IPS-NIHi11 (cell line): Measurements from ENCODE around the gene RGS12.

Experiments used
- DNase-seq: peaks from one replicate; pipeline ENCODE4 v3.0.0; 2012; ENCODE audit warnings: mixed read lengths, low spot score

Gene RGS12

DNA sequence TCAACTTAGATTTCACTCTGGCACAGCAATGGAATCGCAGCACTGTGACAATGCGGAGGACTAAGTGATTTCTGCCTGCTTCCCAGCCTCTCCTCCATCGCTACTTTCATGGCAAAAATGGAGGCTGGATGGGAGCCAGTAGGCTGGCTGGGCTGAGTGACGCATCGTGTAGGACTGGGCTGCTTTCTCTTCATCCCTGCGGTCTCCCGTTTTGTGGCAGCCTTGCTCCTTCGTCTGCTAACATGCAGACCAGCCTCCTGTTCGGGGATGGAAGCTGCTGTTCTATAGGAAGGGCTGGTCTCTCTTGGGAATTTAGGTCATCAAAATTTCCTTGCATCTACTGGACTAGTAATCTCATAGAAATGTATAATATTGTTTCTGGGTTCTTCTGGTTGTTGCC is 15.8 kb upstream of the RGS12 start:
- no peak for DNase-seq

DNA sequence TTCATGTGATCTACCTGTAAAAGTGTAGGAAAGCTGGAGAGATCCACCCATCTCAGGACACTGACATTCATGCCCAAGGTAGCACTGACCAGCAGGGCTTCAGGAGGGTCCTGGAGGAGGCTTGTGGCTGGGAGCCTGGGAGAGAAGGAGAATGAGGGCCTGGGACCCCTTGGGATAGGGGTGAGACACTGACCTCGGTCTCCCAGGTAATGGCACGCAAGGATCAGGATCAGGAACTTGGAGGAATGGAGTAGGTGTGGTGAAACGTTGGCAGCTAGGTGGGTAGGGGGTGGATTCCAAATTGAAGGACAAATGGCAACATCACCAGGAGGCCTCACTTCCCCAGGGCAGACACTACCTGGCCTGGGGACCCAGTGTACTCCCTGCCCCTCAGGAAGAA is 12.4 kb upstream of the RGS12 start:
- DNase-seq: no peak

DNA sequence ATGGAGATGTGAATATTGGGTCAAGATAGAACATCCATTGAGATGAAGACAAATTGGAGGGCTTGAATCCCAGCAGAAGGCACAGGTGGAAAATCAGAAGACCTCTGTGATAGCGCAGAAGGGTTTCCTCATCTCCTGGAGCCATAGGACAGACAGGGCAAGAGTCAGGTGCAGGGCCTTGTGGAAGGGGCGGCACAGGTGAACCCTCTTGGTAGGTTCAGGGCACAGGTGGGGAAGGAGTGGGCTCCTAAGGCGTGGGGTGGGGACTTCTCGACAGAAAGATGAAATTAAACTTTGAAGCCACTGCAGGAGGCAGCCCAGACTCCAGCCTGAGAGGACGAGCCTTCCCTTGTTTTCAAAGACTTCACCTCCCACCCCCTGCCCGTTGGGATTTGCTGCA is 9.3 kb upstream of the RGS12 start:
- DNase-seq: no peak

DNA sequence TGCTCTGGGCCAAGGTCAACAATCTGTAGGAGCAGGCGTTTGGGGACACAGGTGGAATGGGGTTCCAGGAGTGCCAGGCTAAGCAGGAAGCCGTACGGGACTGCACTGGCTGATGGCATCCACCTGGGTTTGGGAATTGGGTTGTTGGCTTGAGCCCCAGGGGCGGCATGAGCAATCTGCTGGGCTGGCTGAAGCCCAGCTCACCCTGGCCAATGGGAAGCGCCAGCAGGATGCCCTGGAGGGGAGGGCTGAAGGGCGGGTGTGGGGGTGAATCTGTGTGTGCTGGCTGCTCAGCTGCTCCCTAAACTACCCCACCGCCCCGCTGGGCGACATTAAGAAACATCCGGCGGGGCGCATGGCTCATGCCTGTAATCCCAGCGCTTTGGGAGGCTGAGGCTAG is 8.9 kb upstream of the RGS12 start:
- no peak for DNase-seq

DNA sequence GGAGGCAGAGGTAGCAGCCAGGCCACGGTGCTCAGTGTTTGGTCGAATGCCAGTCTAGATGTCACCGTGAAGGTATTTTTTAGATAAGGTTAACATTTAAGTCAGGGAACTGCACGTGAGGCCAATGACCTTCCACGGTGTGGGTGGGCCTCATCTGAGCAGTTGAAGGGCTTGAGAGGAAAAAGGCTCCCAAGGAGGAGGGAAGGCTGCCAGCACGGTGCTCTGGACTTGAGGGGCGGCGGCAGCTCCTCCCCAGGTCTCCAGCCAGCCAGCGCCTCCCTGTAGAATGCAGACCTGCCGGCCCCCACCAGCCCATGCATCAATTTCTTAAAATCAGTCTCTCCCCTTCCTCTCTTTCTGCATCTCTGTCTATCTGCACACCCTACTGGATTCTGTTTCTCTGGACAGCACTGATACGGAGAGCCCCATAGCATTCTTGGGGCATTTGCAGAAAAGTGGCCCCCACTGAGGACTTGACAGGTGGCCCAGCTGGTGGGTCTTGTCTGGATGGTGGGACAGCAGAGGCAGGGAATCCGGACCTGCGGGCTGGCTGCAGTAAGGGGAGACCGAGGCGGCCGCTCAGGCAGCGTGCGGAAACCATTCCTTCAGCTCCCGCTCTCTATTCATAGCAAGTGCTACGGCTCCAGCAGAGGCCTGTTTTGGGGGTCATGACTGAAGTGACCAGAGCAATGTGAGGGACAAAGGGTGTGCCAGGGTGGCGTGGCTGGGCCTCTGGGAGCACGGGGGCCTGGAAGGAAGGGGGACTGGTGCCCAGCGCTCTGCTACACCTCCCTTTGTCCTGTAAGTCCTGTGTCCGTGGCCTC is 7.9 kb upstream of the RGS12 start:
- DNase-seq: no peak

DNA sequence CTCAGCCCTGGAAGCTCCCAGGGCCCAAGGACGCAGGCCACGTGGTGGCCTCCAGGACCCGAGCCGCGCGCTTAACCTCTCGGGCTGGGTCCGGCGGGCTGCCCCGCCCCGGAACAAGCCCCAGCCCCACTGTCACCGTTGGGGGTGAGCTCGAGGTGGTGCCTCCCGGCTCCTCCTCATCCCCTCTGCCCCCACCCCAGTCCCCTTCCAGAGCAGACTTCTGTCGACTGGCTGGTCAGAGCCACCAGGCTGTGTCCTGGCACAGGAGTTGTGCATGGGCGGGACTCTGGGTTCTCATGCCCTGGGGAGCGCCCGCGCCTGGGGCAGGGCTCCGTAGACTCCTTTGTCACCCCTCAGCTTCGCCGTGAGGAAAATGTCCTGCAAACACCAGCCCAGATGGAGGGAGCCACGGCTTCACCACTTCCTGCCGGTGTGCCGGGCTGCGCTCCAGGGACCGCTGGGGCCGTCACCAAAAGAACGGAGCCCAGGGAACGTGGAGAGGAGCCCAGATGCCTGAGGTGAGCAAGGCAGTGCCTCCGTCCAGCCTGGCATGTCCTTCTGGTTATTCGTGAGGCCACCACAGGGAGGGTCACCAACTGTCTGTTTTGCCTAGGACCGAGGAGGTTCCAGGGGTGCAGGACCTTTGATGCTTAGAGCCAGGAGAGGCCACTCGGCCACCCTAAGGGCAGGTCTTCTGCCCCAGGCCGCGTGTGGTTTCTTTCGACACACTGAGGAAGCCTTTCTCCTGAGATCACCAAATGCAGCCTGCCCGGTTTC is 7.1 kb upstream of the RGS12 start:
- no peak for DNase-seq

DNA sequence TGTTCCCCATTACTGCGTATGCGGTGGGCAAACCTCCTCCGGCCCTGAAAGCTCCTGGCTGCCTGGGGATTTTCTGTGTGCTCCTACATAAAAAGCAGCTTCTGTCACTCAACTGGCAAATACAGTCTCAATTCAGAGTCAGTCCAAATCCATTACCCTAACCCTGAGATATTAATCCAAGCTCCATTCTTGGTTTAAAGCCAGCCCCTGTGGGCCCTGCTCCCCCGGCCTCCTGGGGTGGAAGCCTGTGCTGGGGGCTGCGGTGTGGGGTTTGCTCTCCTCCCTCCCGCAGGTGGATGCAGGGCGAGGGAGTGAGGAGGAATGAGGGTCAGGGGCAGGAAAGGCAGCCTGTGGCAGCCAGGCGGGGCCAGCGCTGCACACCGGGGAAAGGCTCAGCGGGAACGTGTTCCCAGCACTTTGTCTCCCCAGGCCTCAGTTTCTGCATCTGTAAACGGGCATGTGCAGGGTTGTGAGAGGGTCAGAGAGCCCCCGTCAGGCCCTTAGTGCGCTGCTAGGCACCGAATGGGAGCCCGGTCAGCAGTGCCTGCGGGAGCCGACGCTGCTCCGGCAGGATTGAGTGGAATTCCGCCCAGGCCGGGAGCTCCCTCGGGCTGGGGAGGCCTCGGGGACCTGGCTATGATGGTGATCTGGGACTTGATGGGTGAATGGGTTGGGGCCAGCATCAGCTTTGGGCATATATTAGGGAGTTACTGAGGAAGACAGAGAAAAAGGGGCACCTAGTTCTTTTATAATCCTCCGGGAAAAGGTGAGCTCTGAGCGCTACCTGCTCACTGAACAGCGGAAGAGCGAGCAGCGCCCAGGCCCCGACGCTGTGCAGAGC is 6.3 kb upstream of the RGS12 start:
- no peak for DNase-seq

DNA sequence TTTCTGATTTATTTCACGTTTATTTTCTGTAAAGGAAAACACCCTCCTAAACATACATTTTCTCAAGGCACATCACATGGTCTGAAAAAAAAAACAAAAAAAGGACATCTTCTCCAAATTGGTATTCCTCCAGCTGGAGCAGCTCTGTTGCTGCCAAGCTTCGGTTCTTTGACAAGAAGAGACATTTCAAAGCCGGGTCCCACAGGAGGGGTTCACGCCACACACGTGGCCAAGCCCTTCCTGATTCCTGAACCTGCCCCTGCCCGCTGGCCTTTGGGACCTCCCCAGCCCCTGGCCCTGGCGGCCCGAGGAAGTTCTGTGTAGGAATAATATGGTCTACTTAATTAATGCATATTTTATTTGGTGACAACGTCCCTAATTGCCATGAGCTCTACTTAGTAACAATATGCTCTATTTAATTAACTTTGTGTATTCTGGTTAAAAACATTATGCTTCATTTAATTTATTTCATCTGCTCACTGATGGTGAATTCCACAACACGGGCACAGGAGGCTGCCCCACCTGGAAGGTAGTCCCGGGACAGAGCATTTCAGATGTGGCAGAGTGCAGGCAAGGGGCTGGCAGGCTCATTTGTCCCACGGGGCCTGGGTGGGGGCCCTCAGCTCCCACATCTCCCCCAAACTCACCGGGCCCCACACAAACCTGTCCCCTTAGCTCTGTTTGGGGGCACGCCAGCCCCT is 5.4 kb upstream of the RGS12 start:
- DNase-seq: no peak

DNA sequence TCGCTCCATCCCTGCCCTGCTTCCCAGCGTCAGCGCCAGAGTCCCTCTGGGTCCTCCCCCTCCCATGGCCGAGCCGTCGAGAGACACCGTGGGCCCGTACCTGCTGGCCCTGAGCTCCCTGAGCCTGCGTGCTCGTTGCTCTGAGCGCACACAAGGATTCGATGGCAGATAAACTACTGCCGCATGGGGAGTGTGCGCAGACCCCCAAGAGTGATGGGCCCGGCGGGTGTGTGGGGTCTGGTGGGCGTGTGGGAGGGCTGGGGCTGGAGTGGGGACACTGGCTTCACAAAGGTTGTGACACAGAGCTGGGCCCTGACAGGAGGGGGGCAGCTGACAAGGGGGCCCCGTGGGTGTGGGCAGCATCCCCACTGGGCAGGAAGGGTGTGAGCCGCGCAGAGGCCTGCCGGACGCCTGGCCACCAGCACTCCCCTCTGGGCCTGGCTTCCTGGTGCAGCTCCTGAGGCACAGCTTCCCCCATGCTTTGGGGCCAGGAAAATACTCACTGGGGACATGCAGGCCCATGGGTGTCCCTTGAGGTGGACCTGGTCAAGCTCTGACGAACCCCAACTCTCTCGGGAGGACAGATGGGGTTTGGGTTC is 4.8 kb upstream of the RGS12 start:
- DNase-seq: no peak

DNA sequence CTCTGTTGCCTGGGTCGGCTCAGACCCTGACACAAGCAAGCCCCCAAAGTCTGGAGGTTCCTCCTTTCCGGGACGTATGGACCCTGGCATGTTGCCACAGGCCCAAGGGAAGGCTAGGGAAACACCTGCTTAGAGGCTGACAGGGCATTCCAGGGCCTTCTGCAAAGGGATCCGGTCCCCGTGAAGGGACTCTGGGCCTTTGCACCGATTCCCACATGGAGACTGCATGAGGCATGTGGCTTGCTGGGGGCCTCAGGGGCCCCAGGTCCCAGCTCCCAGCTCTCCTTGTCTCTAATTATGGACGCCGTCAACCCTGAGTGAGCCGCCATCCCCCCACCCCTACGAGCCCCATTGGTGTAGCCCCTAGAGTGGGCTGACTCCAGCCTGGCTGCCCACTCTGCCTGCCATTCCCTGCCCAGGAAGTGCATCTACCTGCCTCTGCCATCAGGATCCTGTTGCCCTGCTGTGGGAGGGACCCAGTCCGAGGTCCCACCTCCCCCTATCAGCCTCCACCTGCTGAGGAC is 4.2 kb upstream of the RGS12 start:
- DNase-seq: no peak

DNA sequence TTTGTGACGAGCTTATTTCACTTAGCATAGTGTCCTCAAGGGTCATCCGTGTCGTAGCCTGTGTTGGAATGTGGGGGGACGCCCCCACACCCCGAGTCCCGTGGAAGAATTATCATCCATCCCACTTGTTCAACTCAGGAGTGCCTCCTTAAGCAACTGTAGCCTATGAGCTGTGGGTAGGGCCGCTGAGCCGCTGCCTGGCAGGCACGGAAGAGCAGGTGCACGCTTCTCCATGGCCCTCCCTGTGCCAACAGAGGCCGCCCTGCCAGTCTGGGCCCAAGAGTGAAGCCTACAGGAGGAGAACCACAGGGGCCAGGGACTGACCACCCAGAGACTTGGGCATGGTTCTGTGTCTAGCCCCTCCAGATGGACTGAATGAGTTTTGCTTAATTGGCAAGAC is 2.3 kb upstream of the RGS12 start:
- DNase-seq: no peak

DNA sequence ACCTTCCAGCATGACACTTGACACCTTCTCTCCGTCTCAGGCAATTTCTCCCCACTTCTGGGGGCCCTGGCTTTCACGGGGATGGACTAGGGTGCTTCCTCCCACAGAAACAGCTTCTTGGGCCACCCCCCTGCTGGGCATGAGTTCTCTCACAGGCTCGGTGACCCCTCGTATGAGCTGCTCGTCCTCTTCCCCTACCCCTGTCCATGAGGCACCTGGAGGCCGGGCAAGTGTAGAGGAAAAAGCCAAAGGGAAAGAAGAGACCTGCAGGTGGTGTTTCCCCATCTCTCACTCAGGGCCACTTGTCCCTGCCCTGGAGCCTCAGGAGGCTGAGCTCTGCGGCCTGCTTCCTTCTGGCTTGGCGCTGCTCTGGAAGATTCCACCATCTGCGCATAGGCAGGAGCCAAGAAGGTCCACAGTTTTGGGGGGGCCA is 1.9 kb upstream of the RGS12 start:
- no peak for DNase-seq

DNA sequence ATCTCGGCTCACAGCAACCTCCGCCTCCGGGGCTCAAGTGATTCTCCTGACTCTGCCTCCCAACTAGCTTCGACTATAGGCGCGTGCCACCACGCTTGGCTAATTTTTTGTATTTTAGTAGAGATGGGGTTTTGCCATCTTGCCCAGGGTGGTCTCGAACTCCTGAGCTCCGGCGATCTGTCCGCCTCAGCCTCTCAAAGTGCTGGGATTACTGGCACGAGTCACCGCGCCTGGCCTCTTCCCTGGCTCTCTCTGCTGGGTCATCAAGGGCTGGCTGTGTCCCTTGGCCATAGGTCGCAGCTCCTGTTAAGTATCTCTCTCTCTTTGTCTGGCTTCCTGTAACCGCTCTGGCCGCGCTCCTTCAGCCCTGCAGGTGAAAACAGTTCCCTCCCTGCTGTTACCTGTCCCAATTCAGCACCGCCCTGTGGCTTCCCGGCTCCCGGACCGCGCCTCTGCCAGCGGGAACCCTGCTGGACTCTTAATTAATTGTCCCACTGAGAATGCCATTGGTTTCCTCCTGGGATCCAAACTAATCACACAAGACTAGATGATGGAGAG is 1.3 kb upstream of the RGS12 start:
- peak; percentile 59 for DNase-seq

DNA sequence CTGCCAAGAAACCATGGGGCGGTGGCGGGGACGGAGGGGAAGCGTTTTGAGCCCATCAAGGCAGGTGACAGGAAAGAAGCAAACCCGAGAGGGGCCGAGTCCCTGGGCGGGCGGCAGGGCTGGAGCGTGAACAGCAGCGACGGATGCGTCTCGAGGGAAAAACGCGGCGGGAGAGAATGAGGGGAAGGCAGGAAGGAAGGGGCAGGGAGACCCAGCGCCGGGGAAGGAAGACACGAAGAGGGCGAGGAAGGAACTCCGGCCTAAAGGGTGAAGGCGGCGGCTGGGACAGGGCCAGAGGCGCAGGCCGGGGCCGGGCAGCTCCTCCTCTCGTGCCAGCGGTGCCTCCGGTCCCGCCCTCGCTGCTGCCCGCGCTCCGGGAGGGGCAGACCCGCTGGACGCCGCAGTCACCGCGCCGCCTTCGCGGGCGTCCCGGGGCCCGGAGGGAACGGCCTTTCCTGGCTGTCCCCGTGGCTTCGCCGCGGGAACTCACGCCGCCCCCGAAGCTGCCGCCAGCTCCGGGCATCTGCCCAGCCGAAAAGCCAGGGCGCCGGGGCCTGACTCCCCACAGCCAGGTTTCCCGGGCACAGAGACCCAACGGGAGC is 751 bp upstream of the RGS12 start:
- DNase-seq: peak; percentile 74

DNA sequence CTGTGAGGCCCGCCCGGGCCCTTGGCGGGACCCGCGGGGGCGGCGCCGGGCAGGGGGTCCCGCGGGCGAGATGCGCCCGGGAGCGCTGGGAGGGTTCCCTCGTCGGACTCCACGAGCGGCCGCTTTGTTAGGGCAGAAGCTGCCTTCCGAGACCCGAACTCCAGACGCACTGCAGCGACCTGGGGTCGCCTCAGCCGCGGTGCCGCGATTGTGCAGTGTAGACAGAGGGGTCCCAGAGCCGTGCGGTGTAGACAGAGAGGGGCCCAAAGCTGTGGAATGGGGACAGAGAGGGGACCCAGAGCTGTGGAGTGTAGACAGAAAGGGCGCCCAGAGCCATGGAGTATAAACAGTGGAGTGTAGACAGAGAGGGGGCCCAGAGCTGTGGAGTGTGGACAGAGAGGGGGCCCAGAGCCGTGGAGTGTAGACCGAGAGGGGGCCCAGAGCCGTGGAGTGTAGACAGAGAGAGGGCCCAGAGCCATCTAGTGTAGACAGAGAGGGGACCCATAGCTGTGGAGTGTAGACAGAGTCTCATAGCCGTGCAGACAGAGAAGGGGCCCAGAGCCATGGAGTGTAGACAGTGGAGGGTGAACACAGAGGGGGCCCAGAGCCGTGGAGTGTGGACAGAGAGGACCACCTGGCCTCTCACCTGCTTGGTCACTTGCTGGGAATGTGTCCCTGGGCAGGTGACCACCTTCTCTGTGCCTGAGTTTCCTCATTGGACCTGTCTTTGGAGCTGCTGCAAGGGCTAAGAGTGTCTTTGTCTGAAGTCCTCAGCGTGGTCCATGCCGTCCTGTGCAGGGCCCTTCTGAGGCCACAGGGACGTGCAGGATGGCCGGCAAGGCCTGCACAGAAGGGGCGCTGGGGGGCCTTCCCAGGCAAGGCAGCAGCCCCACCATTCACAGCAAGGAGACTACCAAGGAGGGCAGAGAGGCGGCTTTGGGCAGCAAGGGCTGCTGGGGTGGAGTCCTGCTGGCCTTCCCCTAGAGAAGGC is 875 bp downstream of the RGS12 start:
- DNase-seq: no peak

DNA sequence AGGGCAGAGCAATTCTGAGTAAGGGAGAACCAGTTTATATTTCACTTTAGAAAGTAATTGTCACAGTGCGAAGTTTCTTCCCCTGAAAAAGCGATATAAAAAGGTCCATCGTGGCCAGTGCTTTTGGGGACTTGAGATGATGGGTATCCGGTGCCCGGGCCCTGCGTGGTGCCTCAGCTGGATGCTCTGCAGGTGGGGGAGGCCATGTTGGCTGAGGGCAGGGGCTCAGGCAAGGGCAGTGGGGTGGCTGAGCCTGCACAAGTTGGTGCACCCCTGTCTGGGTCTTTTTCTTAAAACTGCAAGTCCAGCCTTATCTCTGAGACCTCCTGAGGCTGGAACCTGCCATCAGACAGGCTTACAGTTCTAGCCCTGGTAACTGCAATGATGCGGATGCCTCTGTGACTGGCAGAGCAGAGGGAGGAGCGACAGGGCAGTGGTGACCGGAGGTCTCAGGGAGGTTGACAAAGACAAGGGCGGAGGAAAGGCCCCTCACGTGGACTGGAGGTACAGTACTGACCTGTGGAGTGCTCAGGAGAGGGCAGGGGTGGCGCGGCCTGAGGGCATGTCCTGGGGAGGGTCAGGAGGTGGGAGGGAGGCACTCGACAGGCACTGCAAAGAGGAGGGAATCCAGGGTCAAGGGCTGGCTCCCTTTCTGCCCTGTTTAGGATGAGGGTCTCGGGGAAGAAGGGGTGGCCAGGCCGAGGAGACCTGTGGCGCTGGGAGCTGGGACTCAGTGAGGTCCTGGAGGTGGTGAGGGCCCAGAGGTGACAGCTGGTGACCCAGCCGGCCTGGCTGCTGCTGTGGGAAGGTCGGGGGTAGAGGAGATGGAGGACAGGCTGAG is 1.8 kb downstream of the RGS12 start:
- no peak for DNase-seq

DNA sequence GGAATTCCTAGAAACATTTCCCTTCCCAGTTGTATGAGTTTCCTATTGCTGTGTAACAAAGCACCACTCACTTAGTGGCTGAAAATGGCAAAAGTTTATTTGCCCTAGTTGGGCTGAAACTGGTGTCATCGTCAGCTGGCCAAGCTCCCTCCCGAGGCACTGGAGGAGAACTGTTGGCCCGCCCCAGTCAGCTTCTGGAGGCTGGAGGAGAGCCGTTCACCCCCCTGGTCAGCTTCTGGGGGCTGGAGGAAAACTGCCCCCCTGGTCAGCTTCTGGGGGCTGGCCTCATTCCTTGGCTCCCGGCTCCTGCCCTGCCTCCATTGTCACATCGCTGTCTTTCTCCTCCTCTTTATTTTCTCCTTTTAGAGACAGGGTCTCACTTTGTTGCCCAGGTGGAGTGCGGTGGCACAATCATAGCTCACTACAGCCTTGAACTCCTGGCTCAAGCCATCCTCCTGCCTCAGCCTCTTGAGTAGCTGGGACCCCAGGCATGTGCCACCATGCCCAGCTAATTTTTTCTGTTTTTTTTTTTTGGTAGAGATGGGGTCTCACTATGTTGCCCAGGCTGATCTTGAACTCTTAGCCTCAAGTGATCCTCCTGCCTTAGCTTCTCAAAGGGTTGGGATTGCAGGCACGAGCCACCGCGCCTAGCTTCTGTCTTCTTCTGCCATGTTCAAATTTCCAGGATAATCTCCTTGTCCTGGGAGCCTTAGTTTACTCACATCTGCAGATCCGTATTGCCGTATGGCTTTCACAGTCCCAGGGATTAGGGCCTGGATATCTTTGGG is 3.2 kb downstream of the RGS12 start:
- DNase-seq: no peak

DNA sequence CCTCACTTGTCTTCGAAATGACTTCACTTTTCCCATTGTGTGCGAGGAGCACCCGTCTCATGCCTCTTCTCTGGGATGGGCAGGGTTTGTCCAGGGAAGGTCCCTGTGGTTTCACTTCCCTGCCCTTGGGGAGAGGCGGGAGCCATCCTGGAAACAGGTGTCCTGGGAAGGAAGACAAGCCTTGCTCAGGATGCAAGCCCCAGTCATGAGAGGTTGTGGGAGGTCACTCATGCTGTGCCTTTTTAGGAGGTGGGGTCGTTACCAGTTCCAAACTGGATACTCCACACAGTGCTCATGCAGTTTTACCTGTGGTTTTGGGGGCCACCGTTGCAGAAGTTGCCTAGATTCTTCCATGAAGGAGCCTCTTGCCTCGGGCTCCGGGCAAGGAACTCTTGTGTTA is 3.8 kb downstream of the RGS12 start:
- DNase-seq: no peak
